Measurements from ENCODE around the gene PTGES2. TPM values are rescaled to one million over a fixed set of nuclear protein-coding genes. Genes with fewer than 3 reads are reported as not detected.

Gene PTGES2
- total RNA-seq, 1 donor from 2014 or later: 47.5 TPM

DNA sequence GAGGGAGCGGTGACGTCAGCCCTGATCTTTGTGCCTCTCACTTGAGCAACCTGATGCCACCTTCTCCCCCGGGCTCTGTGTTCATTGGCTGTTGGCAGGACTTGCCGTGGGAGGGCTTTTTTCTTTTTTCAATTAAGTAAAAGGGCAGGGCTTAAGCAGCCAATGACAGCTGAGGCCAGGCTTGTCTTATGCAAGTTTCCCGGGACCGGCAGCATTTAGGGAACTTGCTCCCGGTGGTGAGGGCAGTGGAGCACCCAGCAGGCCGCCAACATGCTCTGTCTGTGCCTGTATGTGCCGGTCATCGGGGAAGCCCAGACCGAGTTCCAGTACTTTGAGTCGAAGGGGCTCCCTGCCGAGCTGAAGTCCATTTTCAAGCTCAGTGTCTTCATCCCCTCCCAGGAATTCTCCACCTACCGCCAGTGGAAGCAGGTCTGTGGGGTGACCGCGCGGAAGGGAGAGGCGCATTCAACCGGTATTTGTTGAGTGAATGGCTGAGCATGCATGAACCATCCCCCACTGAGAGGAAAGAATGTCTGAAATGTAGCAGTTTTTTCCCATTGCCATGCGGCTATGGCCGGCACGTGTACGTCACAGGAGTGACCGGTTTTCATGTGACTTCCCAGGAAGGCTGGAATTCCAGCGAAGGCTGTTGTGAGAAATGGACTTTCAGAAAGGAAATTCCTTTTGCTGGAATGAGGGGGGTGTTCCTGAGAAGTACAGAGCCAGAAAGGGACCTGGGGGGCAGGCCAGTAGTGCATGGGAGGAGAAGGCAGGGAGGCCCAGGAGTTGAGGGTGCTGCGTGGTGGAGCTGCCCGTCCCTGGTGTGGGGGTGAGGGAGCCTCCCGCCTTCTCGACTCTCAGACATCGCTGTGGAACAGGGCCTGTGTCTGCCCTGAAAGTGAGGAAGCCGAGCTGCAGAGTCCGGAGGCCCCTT, 29.0 kb downstream of the PTGES2 start:
- Histone ChIP-seq H3K9ac (ENCODE audit: low read depth in 1 of 3, low read length in 3 of 3) (peak overlapping the region; percentile 95 to 100 (median 98)), H3K4me1 (ENCODE audit: control insufficient read depth in 3 of 3, insufficient read depth in 3 of 3, low read length in 3 of 3) (peaks cover 77 to 85% (median 80%) of the 10 kb centered on the region in 3 donors), H3K9me3 (ENCODE audit: control insufficient read depth in 3 of 3, low read length in 3 of 3) (no peaks in the 10 kb centered on the region), H3K4me3 (ENCODE audit: low read length in 3 of 3) (peak overlapping the region; percentile 73 to 98 (median 92)), H3K36me3 (ENCODE audit: control insufficient read depth in 3 of 3, insufficient read depth in 3 of 3, low read length in 3 of 3) (peaks cover 7 to 44% (median 29%) of the 10 kb centered on the region in 3 donors), H3K27me3 (ENCODE audit: control insufficient read depth in 3 of 3, insufficient read depth in 3 of 3, low read length in 3 of 3) (no peaks in the 10 kb centered on the region), H3K27ac (ENCODE audit: low read depth, low read length) (peak overlapping the region; percentile 97)

DNA sequence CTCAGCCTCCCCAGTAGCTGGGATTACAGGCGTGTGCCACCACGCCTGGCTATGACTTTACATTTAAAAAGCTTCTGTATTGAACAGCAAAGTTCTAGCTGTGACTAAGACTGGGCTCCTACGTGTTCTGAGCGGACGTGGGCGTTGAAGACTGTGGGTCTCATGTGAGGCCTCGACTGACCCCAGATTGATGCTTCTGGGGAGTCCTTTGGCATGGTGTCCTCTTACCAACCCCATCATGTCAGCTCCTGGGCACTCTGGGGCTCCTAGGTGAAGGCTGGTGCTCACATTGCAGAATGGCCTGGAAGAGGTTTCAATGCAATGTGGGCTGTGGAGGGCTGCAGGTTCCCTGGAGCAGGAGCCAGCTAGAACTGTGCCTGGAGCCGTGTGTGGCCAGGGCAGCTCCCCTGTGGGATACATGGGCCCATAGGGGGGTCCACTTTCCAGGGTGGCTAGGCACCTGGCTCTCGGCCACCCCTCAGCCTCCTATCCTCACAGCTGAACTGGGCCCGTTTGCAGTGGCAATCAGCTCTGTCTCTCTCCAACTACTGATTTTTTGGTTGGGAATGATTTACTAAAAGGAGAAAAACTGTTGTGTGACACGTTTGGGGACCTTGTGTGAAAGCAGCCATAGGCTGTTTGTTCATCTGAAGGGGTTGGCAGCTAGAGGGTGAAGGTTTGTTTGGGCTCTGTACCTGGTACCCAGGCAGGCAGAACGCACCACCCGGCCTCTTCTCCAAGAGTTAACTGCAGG, 29.8 kb downstream of the PTGES2 start:
- no peaks in the 10 kb centered on the region for H3K27me3 ChIP-seq (ENCODE audit: control insufficient read depth in 3 of 3, insufficient read depth in 3 of 3, low read length in 3 of 3)
- H3K9me3 ChIP-seq (ENCODE audit: control insufficient read depth in 3 of 3, low read length in 3 of 3): no peaks in the 10 kb centered on the region
- peak overlapping the region; percentile 34 to 98 (median 92) for H3K4me3 ChIP-seq (ENCODE audit: low read length in 3 of 3)
- peak overlapping the region; percentile 95 to 100 (median 98) for H3K9ac ChIP-seq (ENCODE audit: low read depth in 1 of 3, low read length in 3 of 3)
- peak overlapping the region; percentile 97 for H3K27ac ChIP-seq (ENCODE audit: low read depth, low read length)
- peaks cover 7 to 36% (median 20%) of the 10 kb centered on the region in 3 donors for H3K36me3 ChIP-seq (ENCODE audit: control insufficient read depth in 3 of 3, insufficient read depth in 3 of 3, low read length in 3 of 3)
- H3K4me1 ChIP-seq (ENCODE audit: control insufficient read depth in 3 of 3, insufficient read depth in 3 of 3, low read length in 3 of 3): peaks cover 77 to 84% (median 82%) of the 10 kb centered on the region in 3 donors

DNA sequence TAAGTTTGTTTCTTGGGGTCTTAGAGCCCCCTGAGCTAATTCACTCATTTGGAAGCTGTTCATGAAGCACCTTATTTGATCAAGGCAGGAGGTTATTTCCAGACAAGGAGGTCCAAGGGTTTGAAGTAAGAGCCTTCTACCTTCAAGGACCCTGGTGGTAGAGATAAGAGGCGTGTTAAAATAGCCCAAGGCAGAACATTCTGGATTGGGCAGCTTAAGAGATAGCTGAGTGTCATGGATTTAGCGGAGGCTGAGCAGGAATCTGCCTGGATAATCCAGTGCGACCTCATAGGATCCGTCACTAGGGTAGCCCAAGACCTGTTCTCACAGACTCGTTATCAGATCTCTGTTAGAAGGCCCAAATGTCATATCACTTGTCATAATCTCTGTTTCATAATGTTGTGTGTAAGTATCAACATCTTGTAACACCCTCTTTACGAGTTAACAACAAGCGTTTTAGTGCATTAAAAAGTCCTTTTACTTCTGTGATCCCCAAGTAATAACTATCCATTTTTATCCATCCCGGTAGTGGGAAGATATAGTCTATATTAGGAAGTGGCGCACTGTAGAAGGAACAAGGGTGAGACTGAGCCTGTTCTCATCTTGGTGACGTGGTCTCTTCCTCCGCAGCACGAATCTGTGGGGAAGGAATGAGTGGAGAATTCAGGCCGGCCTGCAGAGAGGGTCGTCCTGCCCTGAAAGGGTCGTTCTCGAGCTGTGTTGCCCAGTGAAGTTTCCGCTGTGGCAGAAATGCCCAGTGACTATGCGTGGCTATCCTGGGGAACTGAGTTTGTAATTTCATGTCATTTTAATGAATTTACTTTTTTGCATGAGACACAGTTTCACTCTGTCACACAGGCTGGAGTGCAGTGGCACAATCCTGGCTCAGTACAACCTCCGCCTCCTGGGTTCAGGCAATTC, 30.7 kb downstream of the PTGES2 start:
- H3K9me3 ChIP-seq (ENCODE audit: control insufficient read depth in 3 of 3, low read length in 3 of 3): no peaks in the 10 kb centered on the region
- no peak overlapping the region for H3K4me3 ChIP-seq (ENCODE audit: low read length in 3 of 3)
- peak overlapping the region; percentile 97 for H3K27ac ChIP-seq (ENCODE audit: low read depth, low read length)
- peak overlapping the region in 2 of 3 donors; percentile 95 to 100 for H3K9ac ChIP-seq (ENCODE audit: low read depth in 1 of 3, low read length in 3 of 3)
- H3K4me1 ChIP-seq (ENCODE audit: control insufficient read depth in 3 of 3, insufficient read depth in 3 of 3, low read length in 3 of 3): peaks cover 77 to 84% (median 82%) of the 10 kb centered on the region in 3 donors
- H3K36me3 ChIP-seq (ENCODE audit: control insufficient read depth in 3 of 3, insufficient read depth in 3 of 3, low read length in 3 of 3): peaks cover 0 to 28% (median 12%) of the 10 kb centered on the region in 3 donors
- H3K27me3 ChIP-seq (ENCODE audit: control insufficient read depth in 3 of 3, insufficient read depth in 3 of 3, low read length in 3 of 3): no peaks in the 10 kb centered on the region

DNA sequence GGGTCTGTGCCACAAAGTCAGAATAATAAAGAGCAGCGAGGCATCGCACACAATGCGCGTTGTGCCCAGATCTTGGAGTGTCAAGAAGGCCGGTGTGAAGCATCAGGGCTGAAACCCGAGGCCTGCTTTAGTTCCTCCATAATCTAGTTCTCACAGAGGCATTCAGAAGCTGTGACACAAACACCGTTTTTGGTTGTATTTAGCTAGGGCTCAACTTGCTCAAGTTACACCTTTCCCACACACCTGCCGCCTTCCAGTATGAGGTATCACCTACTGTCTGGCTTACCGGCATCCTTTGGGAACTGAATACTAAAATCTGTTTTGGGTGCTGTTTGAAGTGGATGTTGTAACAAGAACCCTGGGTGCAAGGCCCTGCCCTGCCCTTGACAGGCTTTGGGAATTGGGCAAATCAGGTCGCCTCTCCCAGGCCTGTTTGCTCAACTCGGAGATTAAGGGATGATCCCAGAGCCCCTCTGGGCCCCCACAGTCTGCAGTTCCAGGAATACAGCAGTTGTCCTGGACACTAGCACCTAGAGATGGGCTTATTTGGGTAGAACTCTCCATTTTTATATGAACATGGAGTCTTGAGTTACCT, 32.5 kb downstream of the PTGES2 start:
- Histone ChIP-seq H3K36me3 (ENCODE audit: control insufficient read depth in 3 of 3, insufficient read depth in 3 of 3, low read length in 3 of 3) (peaks cover 0 to 14% (median 0%) of the 10 kb centered on the region in 3 donors), H3K27ac (ENCODE audit: low read depth, low read length) (peak overlapping the region; percentile 85), H3K4me3 (ENCODE audit: low read length in 3 of 3) (peak overlapping the region in 1 of 3 donors; percentile 10), H3K9me3 (ENCODE audit: control insufficient read depth in 3 of 3, low read length in 3 of 3) (no peaks in the 10 kb centered on the region), H3K27me3 (ENCODE audit: control insufficient read depth in 3 of 3, insufficient read depth in 3 of 3, low read length in 3 of 3) (no peaks in the 10 kb centered on the region), H3K4me1 (ENCODE audit: control insufficient read depth in 3 of 3, insufficient read depth in 3 of 3, low read length in 3 of 3) (peaks cover 70 to 76% (median 73%) of the 10 kb centered on the region in 3 donors), H3K9ac (ENCODE audit: low read depth in 1 of 3, low read length in 3 of 3) (peak overlapping the region; percentile 52 to 69 (median 57))

DNA sequence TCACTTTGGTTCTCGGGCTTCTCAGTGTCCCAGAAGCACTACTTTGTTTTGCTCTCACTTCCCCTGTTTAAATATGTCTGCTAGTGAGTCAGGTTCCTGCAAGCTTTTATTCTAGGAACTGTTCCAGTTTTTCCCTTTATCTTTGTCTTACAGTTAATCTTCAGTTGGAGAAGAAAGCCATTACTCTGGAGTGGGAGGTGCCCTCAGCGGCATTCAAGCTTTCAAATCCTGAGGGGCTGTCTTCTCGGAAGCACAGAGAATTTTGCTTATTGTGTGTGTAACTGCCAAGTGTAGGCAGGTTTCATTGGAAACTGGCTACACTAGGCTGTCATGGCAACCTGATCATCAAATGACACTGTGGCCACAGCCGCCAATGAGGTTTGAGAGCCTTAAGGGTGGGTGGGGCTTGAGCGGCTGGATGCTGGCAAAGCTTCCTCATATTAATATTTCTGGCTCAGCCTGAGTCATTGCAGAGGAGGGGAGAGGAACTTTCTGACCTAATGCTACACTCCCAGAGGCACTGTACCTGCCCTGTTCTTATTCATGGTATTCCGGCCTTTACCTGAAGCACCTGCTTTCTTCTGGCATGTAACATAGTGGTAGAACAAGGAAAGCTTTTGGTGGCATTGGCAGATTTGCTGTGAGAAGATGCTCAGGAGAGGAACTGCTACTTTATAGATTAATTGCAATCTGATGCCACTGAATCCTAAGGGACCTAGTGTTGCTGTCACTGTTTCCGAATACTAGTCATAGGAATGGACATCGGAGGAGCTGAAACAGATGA, 33.2 kb downstream of the PTGES2 start:
- Histone ChIP-seq H3K27me3 (ENCODE audit: control insufficient read depth in 3 of 3, insufficient read depth in 3 of 3, low read length in 3 of 3) (no peaks in the 10 kb centered on the region), H3K9me3 (ENCODE audit: control insufficient read depth in 3 of 3, low read length in 3 of 3) (no peaks in the 10 kb centered on the region), H3K4me3 (ENCODE audit: low read length in 3 of 3) (peak overlapping the region in 2 of 3 donors; percentile 34 to 38), H3K27ac (ENCODE audit: low read depth, low read length) (peak overlapping the region; percentile 85), H3K36me3 (ENCODE audit: control insufficient read depth in 3 of 3, insufficient read depth in 3 of 3, low read length in 3 of 3) (peaks cover 0 to 9% (median 0%) of the 10 kb centered on the region in 3 donors), H3K9ac (ENCODE audit: low read depth in 1 of 3, low read length in 3 of 3) (peak overlapping the region; percentile 52 to 69 (median 57)), H3K4me1 (ENCODE audit: control insufficient read depth in 3 of 3, insufficient read depth in 3 of 3, low read length in 3 of 3) (peaks cover 63 to 70% (median 66%) of the 10 kb centered on the region in 3 donors)

DNA sequence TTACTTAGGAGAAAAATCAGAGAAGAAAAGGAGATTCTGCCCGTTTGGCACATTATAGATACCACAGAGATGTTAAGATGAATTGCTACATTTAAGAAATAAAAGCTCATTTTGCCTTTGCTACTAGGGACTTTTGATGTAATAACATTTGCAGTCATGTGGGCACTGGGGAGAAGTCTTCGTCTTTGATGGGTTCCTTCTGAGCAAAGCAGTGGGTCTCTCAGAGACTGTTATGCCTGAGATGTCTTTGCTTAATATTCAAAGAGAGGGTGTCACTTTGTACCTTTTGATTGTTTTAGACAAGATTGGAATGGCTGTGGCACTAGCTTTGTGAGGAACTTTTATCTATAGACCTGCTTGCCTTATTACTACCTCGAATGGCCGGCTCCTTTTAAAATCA, 34.5 kb downstream of the PTGES2 start:
- Histone ChIP-seq H3K4me3 (ENCODE audit: low read length in 3 of 3) (no peak overlapping the region), H3K9ac (ENCODE audit: low read depth in 1 of 3, low read length in 3 of 3) (peak overlapping the region in 2 of 3 donors; percentile 9 to 52), H3K27me3 (ENCODE audit: control insufficient read depth in 3 of 3, insufficient read depth in 3 of 3, low read length in 3 of 3) (no peaks in the 10 kb centered on the region), H3K36me3 (ENCODE audit: control insufficient read depth in 3 of 3, insufficient read depth in 3 of 3, low read length in 3 of 3) (no peaks in the 10 kb centered on the region), H3K9me3 (ENCODE audit: control insufficient read depth in 3 of 3, low read length in 3 of 3) (no peaks in the 10 kb centered on the region), H3K4me1 (ENCODE audit: control insufficient read depth in 3 of 3, insufficient read depth in 3 of 3, low read length in 3 of 3) (peaks cover 50 to 56% (median 56%) of the 10 kb centered on the region in 3 donors), H3K27ac (ENCODE audit: low read depth, low read length) (peak overlapping the region; percentile 85)

DNA sequence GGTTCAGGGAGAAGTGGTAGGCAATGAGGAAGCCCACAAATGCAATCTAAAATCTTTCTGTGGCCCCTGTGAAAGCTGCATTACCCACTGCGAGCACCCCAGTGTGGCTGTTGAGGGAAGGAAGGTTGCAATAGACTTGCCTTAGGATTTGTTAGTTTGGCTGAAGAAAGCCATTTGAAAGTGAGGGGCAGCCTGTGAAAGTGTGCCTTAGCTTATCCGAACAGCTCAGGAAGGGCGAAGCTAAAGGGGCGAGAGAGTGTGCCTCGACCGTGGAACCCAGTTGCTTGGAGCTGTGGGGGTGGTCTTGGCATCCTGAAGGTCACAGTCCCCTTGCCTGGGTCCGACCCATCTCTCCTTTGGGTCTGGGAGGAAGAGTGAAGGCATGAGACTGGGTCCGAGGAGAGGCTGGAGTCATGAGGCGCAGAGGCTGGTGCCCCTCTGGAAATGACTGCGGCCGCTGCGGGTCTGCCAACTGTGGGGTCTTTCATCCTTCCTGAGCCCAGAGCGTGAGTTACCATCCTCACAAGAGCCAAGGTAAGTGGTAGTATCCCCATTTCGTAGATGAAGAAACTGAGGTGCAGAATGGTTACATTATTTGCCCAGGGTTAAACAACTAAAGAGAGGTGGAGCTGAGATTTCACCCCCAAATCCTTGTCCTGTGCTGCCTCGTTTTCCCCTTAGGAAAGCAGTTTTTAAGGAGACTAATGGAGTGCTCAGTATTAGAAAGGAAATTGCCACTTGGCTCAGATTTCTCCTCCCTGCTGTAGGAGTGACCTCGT, 35.1 kb downstream of the PTGES2 start:
- no peaks in the 10 kb centered on the region for H3K9me3 ChIP-seq (ENCODE audit: control insufficient read depth in 3 of 3, low read length in 3 of 3)
- peaks cover 44 to 50% (median 49%) of the 10 kb centered on the region in 3 donors for H3K4me1 ChIP-seq (ENCODE audit: control insufficient read depth in 3 of 3, insufficient read depth in 3 of 3, low read length in 3 of 3)
- H3K4me3 ChIP-seq (ENCODE audit: low read length in 3 of 3): peak overlapping the region in 2 of 3 donors; percentile 58 to 72
- no peak overlapping the region for H3K27ac ChIP-seq (ENCODE audit: low read depth, low read length)
- no peaks in the 10 kb centered on the region for H3K27me3 ChIP-seq (ENCODE audit: control insufficient read depth in 3 of 3, insufficient read depth in 3 of 3, low read length in 3 of 3)
- H3K36me3 ChIP-seq (ENCODE audit: control insufficient read depth in 3 of 3, insufficient read depth in 3 of 3, low read length in 3 of 3): no peaks in the 10 kb centered on the region
- peak overlapping the region in 2 of 3 donors; percentile 52 to 79 for H3K9ac ChIP-seq (ENCODE audit: low read depth in 1 of 3, low read length in 3 of 3)

DNA sequence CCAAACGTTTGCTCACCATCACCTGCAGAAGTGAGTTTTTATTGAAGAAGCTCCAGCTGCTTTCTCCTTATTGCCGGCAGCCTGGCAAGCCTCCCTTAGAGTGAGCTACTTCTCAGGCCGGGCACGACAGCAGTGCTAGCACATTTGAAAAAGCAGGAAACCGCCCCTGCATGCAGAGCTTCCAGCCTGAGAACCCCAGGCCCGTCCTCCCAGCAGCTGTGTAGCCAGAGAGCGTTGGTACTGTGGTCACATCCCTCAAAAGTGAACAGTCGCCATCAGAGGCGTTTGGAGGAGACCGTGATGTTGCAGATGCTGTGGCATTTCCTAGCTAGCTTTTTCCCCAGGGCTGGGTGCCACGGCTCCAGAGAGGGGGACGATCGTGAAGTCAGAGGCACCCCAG, 36.0 kb downstream of the PTGES2 start:
- H3K27ac ChIP-seq (ENCODE audit: low read depth, low read length): no peak overlapping the region
- H3K36me3 ChIP-seq (ENCODE audit: control insufficient read depth in 3 of 3, insufficient read depth in 3 of 3, low read length in 3 of 3): no peaks in the 10 kb centered on the region
- peaks cover 36 to 45% (median 43%) of the 10 kb centered on the region in 3 donors for H3K4me1 ChIP-seq (ENCODE audit: control insufficient read depth in 3 of 3, insufficient read depth in 3 of 3, low read length in 3 of 3)
- H3K9me3 ChIP-seq (ENCODE audit: control insufficient read depth in 3 of 3, low read length in 3 of 3): no peaks in the 10 kb centered on the region
- H3K4me3 ChIP-seq (ENCODE audit: low read length in 3 of 3): peak overlapping the region; percentile 38 to 72 (median 58)
- H3K27me3 ChIP-seq (ENCODE audit: control insufficient read depth in 3 of 3, insufficient read depth in 3 of 3, low read length in 3 of 3): no peaks in the 10 kb centered on the region
- peak overlapping the region in 2 of 3 donors; percentile 52 to 79 for H3K9ac ChIP-seq (ENCODE audit: low read depth in 1 of 3, low read length in 3 of 3)

Data from skeletal muscle tissue (tissue), 4 donors.